ENCODE measurements around the gene EIF5A2.
"Not testable (repeated sequence)": the region's sequence is repeated elsewhere in the genome, so short reads cannot be mapped to it uniquely, and the experiment has no call there.

Gene EIF5A2

GRCh38 chr3:170896781-170897180 is 11.7 kb downstream of the EIF5A2 start:
- no peak for DNase-seq (ENCODE audit: low spot score)

DNA sequence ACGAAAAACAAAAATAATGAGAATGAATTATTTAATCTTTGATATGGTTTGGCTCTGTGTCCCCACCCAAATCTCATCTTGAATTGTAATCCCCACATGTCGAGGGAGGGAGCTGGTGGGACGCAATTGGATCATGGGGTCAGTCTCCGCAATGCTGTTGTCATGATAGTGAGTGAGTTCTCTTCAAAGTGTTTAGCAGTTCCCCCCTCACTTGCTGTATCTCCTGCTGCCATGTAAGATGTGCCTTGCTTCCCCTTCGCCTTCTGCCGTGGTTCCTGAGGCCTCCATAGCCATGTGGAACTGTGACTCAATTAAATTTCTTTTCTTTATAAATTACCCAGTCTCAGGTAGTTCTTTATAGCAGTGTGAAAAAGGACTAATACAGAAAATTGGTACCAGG is 12.1 kb downstream of the EIF5A2 start:
- not testable (repeated sequence) for DNase-seq (ENCODE audit: low spot score)

- no peak for DNase-seq (ENCODE audit: low spot score)
These were observed 14.5 kb downstream of the EIF5A2 start for GRCh38 chr3:170893895-170894294.

GRCh38 chr3:170889630-170890029 is 18.8 kb downstream of the EIF5A2 start:
- DNase-seq (ENCODE audit: low spot score), result no peak

DNA sequence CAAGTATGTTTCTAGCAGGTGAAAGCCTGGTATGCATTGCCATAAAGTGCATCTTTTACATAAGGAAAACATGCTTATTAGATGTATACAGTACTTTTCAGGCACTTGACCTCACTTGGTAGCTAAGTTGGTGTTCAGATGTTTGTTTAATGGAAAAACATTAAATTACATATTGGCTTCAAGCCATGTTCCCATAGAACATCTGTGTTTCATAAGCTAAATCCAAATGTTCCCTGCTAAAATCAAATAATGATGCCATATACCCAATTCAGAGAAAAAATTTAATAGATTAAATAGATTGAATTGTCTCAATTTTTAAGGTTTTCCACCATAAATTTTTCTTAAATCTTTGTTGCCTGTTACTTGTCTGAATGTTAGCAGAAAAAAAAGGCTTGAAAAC is 19.3 kb downstream of the EIF5A2 start:
- DNase-seq (ENCODE audit: low spot score), result no peak

- not testable (repeated sequence) for DNase-seq (ENCODE audit: low spot score)
These were observed 24.1 kb downstream of the EIF5A2 start for GRCh38 chr3:170884109-170884930.

DNA sequence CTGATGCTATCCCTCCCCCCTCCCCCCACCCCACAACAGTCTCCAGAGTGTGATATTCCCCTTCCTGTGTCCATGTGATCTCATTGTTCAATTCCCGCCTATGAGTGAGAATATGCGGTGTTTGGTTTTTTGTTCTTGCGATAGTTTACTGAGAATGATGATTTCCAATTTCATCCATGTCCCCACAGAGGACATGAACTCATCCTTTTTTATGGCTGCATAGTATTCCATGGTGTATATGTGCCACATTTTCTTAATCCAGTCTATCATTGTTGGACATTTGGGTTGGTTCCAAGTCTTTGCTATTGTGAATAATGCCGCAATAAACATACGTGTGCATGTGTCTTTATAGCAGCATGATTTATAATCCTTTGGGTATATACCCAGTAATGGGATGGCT is 29.7 kb downstream of the EIF5A2 start:
- DNase-seq (ENCODE audit: low spot score), result not testable (repeated sequence)

DNA sequence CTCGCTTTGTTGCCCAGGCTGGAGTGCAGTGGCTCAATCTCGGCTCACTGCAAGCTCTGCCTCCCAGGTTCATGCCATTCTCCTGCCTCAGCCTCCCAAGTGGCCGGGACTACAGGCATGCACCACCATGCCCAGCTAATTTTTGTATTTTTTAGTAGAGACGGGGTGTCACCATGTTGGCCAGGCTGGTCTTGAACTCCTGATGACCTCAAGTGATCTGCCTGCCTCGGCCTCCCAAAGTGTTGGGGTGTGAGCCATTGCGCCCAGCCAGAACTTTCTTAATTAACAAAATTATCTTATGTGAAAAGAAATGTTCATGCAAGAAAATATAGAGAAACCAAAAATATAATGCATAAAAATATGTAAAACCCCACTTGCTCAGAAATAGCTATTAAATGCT is 31.1 kb downstream of the EIF5A2 start:
- not testable (repeated sequence) for DNase-seq (ENCODE audit: low spot score)

- no peak for DNase-seq (ENCODE audit: low spot score)
These were observed 31.9 kb downstream of the EIF5A2 start for GRCh38 chr3:170876537-170876936.

- peak; percentile 84 for DNase-seq (ENCODE audit: low spot score)
These were observed 38.5 kb downstream of the EIF5A2 start, which contains the start of gene RPL22L1 for GRCh38 chr3:170869645-170870593. TSS of gene RPL22L1 (minus strand) at chr3:170870195. CDS start at chr3:170870167, 28 bp downstream.

GRCh38 chr3:170869239-170869590 is 39.2 kb downstream of the EIF5A2 start:
- no peak for DNase-seq (ENCODE audit: low spot score)

GRCh38 chr3:170868577-170869238 is 39.7 kb downstream of the EIF5A2 start:
- DNase-seq (ENCODE audit: low spot score), result no peak

DNA sequence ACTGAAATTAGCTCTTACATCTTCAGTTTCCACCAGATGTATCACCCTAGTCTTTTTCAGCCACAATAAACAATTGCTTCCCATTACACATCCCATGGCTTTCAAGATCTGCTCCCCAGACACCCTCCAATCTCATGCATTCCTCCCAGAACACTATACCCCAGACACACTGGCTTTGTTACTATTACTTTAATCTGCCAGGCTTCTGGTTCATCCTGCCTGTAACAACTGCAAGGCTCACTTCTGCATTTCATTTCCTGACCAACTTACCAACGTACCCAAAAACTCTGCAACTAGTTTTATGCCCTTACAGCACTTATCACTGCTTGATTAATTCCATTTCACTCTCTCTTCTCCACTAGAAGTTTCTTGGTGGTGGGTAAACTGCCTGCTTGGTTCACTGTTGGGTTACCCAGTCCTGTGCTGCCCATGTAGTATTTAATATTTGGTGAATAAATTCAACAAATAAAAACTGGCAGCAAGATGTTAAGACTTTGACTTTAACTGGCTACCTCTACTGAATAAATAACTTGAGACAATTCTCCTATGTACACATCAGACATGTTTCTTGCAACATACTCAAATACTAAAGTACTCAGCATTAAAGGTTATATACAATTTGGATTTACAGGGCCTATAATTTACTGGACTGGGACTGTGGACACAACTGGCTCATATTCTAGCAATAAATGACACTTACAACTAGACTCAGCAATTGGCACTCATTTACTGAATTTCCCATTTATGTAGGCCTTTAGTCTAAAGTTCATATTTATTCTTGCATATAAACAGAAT is 41.1 kb downstream of the EIF5A2 start:
- no peak for DNase-seq (ENCODE audit: low spot score)

DNA sequence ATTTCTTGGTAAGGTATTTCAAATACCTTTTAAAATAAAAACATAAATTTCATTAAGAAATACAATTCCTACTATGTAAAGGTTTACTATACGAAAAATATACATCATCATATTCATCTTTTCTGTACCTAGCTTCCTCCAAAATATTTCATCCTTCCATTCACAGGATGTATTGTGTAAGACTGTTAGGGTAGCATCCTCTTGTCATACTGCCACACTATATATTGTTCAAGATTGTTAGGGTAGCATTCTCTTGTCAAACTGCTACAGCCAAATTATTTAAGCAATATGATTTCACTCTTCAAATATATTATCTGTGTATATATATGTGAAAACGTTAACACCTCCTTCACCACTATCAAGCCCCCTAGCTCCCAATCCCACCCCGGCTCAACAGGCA is 41.9 kb downstream of the EIF5A2 start:
- DNase-seq (ENCODE audit: low spot score), result no peak

DNA sequence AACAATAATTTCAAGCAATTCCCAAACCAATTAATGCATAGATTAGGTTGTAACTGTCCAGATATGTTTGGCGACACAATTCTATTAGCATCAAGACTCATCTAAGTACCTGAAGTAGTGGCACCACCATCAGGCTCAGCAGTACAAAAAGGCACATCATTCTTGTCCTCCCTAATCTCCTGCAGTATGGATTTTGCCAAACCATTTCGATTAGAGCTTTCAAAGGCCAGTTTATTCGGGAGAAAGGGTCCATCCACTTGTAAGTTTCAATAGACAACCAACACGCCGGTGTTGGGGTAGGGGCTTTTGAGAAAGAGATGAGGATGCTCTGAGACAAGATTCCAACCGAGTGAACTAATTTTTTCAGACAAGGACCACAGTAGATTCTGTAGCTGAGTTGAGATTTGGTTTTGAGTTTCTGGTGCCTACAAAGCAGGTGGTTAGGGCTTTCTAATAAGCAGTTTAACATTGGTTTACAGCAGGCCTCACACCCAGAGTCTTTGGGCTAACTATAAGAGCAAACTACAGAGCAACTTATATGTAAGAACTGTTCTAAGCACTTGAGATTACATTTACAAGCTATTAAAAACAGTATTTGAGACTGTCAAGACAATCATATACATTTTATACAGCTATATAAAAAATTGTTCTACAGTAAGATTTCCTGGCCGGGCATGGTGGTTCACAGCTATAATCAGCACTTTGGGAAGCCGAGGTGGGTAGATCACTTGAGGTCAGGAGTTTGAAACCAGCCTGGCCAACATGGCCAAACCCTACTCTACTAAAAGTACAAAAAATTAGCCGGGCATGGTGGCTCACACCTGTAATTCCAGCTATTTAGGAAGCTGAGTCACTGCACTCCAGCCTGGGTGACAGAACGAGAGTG is 43.0 kb downstream of the EIF5A2 start:
- no peak for DNase-seq (ENCODE audit: low spot score)

DNA sequence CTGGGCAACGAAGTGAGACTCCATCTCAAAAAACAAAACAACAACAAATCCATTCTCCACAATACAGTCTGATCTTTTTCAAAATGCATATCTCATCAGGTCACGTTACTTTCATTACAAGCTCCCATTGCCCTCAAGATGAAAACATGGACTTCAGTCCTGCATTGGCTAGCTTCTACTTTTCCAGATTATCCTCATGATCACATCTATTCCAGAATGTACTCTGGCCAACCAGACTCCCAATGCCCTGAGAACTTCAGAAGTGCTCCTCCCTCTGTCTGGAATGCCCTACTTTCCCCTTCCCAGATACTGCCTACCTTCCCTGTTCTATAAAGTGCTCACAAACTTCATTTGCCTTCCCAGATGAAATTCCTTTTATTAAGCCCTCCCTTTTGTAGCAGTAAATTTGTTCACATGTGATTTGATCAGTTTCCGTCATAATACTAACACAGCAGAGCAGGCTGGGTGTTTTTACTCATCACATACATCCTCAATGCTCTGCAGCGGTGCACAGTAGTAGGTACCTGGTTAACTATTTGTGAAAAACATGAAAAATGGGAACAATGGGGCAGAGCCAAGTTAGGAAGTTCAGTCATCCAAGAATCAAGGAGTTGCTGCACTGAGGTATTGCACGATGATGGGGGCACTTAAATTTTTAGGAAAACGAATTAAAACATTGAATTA is 43.8 kb downstream of the EIF5A2 start:
- no peak for DNase-seq (ENCODE audit: low spot score)

GRCh38 chr3:170863816-170864215 is 44.6 kb downstream of the EIF5A2 start:
- DNase-seq (ENCODE audit: low spot score), result no peak

DNA sequence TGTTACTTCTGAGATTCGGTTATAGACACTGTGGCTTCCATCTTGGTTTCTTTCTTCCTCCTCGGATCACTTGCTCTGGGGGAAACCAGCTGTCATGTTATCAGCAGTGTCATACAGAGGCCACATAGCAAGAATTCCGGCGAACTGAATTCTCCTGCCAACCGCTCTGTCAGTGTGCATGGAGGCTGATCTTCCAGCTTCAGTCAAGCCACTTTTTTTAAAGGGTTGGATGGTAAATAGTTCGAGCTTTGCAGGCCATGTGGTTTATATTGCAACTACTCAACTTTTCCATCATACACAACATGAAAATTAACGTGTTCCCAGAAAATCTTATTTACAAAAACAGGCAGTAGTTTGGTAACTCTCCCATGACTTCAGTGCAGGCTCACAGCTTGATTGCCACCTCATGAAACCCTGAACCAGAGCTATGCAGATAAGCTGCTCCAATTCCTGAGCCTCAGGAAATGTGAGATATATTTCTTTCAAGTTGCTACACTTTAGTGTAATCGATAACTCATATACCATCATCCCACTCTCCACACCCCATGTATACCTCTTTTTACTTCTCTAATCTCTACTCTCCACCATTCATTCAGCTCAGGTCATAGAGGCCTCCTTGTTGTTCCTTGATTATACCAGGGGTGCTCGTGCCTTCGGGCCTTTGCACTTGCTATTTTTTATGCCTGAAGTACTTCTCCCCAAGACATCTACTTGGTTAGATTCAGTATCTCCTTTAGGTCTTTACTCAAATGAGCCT is 45.6 kb downstream of the EIF5A2 start:
- peak; percentile 24 for DNase-seq (ENCODE audit: low spot score)

GRCh38 chr3:170858599-170858998 is 49.8 kb downstream of the EIF5A2 start:
- no peak for DNase-seq (ENCODE audit: low spot score)

Measured in hepatic stellate cell (primary cell).